ENCODE measurements around the gene ENAH. TPM values are rescaled to one million over a fixed set of nuclear protein-coding genes. Genes with fewer than 3 reads are reported as not detected.

The ENAH gene
- total RNA-seq, 1 experiment from 2014 or later, result 130 TPM

DNA sequence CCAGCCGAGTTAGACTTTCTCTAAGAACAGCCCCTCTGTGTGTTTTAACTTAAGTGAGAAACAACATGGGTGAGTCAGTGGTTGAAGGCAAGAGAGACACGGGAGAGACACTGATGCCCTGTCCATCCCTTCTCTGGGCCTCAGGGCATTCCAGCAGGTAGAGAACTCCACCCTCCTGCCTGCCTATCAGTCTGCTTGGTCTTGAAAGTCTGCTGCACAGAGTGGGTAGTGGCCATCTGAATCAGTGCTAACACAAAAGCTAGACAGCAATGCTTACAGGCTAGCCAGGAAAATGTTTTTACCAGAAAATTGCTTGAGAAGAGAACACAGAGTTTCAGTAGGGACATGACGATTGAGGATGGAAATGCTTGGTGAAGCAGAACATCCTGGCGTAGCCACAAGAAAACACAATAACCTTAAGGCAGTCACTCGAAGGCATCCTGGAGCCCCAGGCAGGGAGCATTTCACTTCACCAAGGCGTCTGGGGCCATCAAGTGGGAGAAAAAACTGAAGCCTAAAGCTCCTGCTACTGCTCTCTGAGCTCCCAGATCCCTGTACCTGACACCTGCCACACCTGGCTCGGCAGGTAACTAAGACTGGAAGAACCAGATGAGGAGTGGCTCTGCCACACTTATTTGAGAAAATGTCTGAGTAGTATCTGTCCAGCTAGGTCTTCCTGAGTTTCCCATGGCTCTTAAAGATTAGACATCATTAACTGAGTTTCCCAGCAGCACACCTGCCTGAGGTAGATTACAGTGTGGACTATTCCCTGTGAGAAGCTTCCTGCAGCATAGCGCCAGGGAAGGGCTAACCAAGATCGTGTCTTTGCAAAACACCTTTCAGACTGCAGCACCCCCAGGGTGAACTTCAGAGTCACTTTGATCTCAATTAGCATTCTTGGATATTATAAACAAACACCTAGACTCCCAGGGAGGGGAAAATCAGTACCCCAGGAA, 207.0 kb downstream of the ENAH start:
- no peak for DNase-seq (ENCODE audit: extremely low read depth, low read depth)

DNA sequence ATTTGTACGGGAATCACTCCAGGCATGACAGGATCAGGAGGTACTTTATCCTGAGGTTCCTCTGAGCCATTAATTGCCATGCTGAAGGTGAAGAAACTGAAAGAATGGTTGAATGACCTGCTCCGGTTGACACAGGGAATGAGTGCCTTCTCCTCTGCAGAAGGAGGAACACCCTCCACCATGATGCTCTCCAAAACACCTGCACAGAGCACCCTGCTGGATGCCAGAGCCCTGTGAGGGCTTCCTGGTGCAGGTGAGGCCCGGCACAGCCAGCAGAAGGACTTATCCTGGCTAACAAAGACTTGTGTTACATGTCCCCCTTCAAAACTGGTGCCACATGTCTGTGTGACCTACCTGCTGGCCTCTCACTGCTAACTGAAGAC, 210.8 kb downstream of the ENAH start:
- no peak for DNase-seq (ENCODE audit: extremely low read depth, low read depth)

DNA sequence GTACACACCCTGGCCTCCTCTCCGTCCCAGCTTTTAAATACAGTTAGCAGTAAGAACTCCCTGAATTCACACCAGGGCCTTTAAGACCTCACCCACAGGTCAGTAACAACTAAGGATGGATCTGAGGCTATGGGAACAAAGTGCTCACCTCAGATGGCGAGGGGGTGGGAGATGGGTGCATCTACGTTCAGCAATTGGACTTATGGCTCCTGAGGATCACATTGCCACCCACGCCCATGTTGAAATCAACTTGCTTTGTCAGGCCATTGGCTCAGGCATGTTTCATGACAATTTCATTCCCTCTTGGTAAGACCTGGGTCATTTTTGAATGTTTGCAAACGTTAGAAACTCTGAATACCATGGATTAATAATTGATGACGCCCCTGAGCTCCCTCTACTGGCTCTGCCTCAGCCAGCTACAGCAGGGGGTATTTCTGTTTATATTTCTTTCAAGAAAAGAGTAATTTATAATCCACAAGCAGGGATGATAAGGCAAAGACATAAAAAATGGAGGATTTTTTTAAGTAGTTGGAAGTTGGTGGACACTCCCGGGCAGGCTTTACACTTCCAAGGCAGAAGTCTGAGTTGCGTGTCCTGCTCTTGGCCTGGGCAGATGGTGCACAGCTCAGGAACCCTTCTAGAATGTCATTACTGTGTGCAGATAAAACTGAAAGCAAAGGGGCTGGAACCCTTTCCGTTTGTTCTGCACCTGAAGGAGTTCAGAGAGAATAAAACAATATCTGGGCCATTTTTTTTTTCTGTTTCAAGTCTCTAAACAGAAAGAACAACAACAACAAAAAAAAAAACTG, 211.4 kb downstream of the ENAH start:
- DNase-seq (ENCODE audit: extremely low read depth, low read depth), result no peak

DNA sequence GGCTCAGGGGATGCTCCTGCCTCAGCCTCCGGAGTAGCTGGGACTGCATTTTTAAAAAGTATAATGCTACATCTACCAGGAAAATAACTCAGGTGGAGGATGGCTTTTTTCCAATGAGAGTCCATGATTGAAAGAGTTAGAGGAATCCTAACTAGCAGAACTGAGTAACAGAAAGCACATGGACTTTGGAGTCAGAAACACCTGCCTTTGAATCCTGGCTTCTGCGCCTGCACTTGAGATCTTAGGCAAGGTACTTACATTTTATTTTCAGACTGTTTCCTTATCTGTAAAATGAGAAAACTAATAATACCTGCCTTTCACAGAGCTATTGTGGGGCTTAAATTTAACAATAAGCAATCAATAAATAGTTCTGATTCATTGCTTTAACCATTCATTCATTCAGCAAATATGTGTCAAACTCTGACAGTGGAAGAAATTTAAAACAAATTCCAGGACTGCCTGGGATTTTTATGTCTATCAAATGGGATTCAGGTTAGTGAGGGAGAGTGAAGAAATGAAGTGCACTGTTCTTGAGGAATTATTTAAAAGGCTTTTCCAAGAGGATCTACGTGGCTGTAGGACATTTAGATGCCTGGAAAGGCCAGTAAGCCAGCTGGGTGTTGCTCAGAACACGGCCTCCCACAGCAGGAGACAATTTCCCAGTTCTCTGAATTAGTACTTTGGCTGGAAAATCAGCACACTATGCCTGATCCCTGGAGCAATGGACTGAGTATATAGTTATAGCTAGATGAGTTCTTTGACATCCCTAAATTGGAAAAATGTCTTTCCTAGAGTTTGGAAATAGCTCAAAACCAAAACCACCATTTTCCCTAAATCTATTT, 212.3 kb downstream of the ENAH start:
- no peak for DNase-seq (ENCODE audit: extremely low read depth, low read depth)

DNA sequence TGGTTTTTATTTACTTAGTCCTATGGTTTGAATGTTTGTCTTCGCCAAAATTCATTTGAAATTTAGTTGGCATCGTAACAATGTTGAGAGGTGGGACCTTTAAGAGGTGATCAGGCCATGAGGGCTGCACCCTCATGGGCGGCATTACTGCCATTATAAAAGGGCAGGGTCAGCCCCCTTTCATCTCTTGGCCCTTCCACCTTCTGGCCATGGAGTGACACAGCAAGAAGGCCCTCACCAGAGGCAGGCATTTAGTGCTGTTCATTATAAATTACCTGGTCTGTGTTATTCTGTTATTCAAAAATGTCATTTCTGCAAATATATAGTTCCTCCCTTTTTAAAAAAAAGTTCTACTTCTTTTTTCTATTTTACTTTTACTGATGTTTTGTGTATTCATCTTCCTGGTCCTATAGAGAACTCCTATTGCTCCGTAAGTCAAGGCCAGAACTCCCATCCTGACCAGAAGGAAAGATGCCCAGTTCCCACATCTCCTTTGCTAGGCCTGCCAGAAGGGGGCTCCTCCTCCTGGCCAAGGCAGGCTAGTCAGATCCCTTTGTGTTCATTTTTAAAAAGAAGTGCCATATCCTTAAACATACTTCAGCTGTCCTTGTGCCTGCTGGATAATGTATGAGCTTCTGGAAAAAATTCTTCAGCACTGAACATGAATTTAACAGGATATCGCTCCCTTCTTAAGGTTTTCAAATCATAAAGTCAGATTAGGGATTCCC, 215.0 kb downstream of the ENAH start:
- DNase-seq (ENCODE audit: extremely low read depth, low read depth), result peak; percentile 39

Other genes starting within 250 kb of the ENAH start
- gene LBR, start 225.1 kb downstream of the ENAH start, total RNA-seq (2014; rRNA removed; shearing (Covaris generic)), result 82.5 and 87.0 TPM in 2 replicates
- 497 and 502 TPM in 2 replicates for gene SRP9, start 124.7 kb upstream of the ENAH start, total RNA-seq (2014; rRNA removed; shearing (Covaris generic))
- 139 and 163 TPM in 2 replicates for gene EPHX1, start 157.0 kb upstream of the ENAH start, total RNA-seq (2014; rRNA removed; shearing (Covaris generic))
- gene TMEM63A, start 229.3 kb upstream of the ENAH start, total RNA-seq (2014; rRNA removed; shearing (Covaris generic)), result 10.4 and 17.4 TPM in 2 replicates
- gene LEFTY1, start 236.0 kb upstream of the ENAH start, total RNA-seq (2014; rRNA removed; shearing (Covaris generic)), result not detected in 2 replicates